DMS114 treated with DMSO at 0.1 percent for 48 hours (cell line): ENCODE results near the gene HUWE1.

Experiments
- DNase-seq: peaks from one replicate; lab custom pipeline; 2025; ENCODE audit not compliant: unreplicated experiment; lab: John Stamatoyannopoulos, UW

Gene HUWE1

GRCh38 chrX:53622431-53622830 is 64.1 kb downstream of the HUWE1 start:
- no peak for DNase-seq

GRCh38 chrX:53621418-53621986 is 65.0 kb downstream of the HUWE1 start:
- no peak for DNase-seq

GRCh38 chrX:53616946-53617345 is 69.6 kb downstream of the HUWE1 start:
- no peak for DNase-seq

- no peak for DNase-seq
Observed at GRCh38 chrX:53606456-53606855, 80.1 kb downstream of the HUWE1 start.

GRCh38 chrX:53605004-53605403 is 81.5 kb downstream of the HUWE1 start:
- no peak for DNase-seq

- no peak for DNase-seq
Observed at GRCh38 chrX:53599781-53600396, 86.6 kb downstream of the HUWE1 start.

GRCh38 chrX:53598169-53598568 is 88.3 kb downstream of the HUWE1 start:
- no peak for DNase-seq

- no peak for DNase-seq
Observed at GRCh38 chrX:53595266-53595810, 91.2 kb downstream of the HUWE1 start.

- no peak for DNase-seq
Observed at GRCh38 chrX:53594354-53594753, 92.2 kb downstream of the HUWE1 start.

GRCh38 chrX:53587795-53588420 is 98.6 kb downstream of the HUWE1 start:
- no peak for DNase-seq

- no peak for DNase-seq
Observed at GRCh38 chrX:53584891-53585290, 101.6 kb downstream of the HUWE1 start.

GRCh38 chrX:53583571-53583970 is 102.9 kb downstream of the HUWE1 start:
- DNase-seq: no peak

- DNase-seq: no peak
Observed at GRCh38 chrX:53580742-53581504, 105.6 kb downstream of the HUWE1 start.

- DNase-seq: no peak
Observed at GRCh38 chrX:53571494-53571893, 115.0 kb downstream of the HUWE1 start.

GRCh38 chrX:53563324-53563723 is 123.2 kb downstream of the HUWE1 start:
- no peak for DNase-seq

GRCh38 chrX:53561912-53562311 is 124.6 kb downstream of the HUWE1 start:
- DNase-seq: no peak

- DNase-seq: no peak
Observed at GRCh38 chrX:53558646-53559045, 127.9 kb downstream of the HUWE1 start.

- no peak for DNase-seq
Observed at GRCh38 chrX:53556868-53557267, 129.7 kb downstream of the HUWE1 start.

GRCh38 chrX:53550756-53551463 is 135.6 kb downstream of the HUWE1 start:
- DNase-seq: no peak

GRCh38 chrX:53547668-53548067 is 138.9 kb downstream of the HUWE1 start:
- no peak for DNase-seq

- no peak for DNase-seq
Observed at GRCh38 chrX:53544936-53545335, 141.6 kb downstream of the HUWE1 start.
